HFF-Myc (cell line): ENCODE data around the gene TMTC4.

Experiments
- DNase-seq: peaks from one replicate; pipeline ENCODE4 v3.0.0-alpha.2; 2011; ENCODE audit warnings: low read depth; ENCODE audit errors: extremely low read depth
- H3K4me3 ChIP-seq: replicated peaks from 2 replicates; pipeline ENCODE4 v1.5.1; 2011; ENCODE audit warnings: low read depth, mild to moderate bottlenecking, control low read depth, low read length
- CTCF ChIP-seq: IDR thresholded peaks from 2 replicates; pipeline ENCODE4 v1.5.1; 2012; ENCODE audit warnings: mild to moderate bottlenecking, low read depth, low read length, control low read depth; ENCODE audit errors: missing control alignments

The TMTC4 gene

GRCh38 chr13:100594255-100594654, 80.3 kb downstream of the TMTC4 start:
- DNase-seq: no peak
- H3K4me3 ChIP-seq: no peak overlapping the region
- TF ChIP-seq CTCF: no peak

GRCh38 chr13:100589178-100589725, 85.3 kb downstream of the TMTC4 start:
- no peak for DNase-seq
- H3K4me3 ChIP-seq: no peak overlapping the region; the same call in 1 of the 2 replicates
- no peak for TF ChIP-seq CTCF

GRCh38 chr13:100588331-100589177, 86.0 kb downstream of the TMTC4 start, which contains the start of gene GGACT:
GGACT (minus strand) TSS chr13:100588789; CDS start chr13:100532591, 56,198 bp downstream.
- peak; percentile 42 for TF ChIP-seq CTCF
- no peak for DNase-seq
- H3K4me3 ChIP-seq: peak within 1 kb of the TSS; percentile 55

- TF ChIP-seq CTCF: no peak
- no peak overlapping the region for H3K4me3 ChIP-seq
- no peak for DNase-seq
These were observed 89.7 kb downstream of the TMTC4 start for GRCh38 chr13:100584896-100585295.

GRCh38 chr13:100581504-100581903, 93.1 kb downstream of the TMTC4 start:
- TF ChIP-seq CTCF: no peak
- DNase-seq: no peak
- H3K4me3 ChIP-seq: no peak overlapping the region

- no peak overlapping the region for H3K4me3 ChIP-seq
- no peak for DNase-seq
- no peak for TF ChIP-seq CTCF
These were observed 93.6 kb downstream of the TMTC4 start for GRCh38 chr13:100581030-100581429.
